Measurements from ENCODE around the gene LSG1.

LSG1 gene

GRCh38 chr3:194621947-194622346 lies 50.0 kb downstream of the LSG1 start:
- Histone ChIP-seq H3F3A (ENCODE audit: control insufficient read depth, insufficient read depth) (no peaks in the 10 kb centered on the region), H3K4me3 (ENCODE audit: low read length) (no peak overlapping the region), H3K27me3 (ENCODE audit: control insufficient read depth, low read length) (no peaks in the 10 kb centered on the region), H3K4me1 (ENCODE audit: control insufficient read depth, low read length) (no peaks in the 10 kb centered on the region), H4K20me1 (ENCODE audit: control insufficient read depth, insufficient read depth, low read depth, low read length) (no peaks in the 10 kb centered on the region), H3K4me2 (ENCODE audit: low read length) (no peak overlapping the region), H3K9me3 (ENCODE audit: control insufficient read depth, insufficient read depth, low read length) (no peaks in the 10 kb centered on the region), H3K27ac (ENCODE audit: low read depth, low read length) (no peak overlapping the region), H3K9me2 (replicated peaks; ENCODE audit: control insufficient read depth, low read length) (no peaks in the 10 kb centered on the region), H3K79me2 (ENCODE audit: control insufficient read depth, low read length) (no peaks in the 10 kb centered on the region), H3K36me3 (ENCODE audit: control insufficient read depth, low read length) (no peaks in the 10 kb centered on the region)
- no peak for TF ChIP-seq EZH2phosphoT487 (IDR thresholded peaks at IDR 0.05; ENCODE audit: borderline replicate concordance, low read length)
- TF ChIP-seq, protein P1, sequence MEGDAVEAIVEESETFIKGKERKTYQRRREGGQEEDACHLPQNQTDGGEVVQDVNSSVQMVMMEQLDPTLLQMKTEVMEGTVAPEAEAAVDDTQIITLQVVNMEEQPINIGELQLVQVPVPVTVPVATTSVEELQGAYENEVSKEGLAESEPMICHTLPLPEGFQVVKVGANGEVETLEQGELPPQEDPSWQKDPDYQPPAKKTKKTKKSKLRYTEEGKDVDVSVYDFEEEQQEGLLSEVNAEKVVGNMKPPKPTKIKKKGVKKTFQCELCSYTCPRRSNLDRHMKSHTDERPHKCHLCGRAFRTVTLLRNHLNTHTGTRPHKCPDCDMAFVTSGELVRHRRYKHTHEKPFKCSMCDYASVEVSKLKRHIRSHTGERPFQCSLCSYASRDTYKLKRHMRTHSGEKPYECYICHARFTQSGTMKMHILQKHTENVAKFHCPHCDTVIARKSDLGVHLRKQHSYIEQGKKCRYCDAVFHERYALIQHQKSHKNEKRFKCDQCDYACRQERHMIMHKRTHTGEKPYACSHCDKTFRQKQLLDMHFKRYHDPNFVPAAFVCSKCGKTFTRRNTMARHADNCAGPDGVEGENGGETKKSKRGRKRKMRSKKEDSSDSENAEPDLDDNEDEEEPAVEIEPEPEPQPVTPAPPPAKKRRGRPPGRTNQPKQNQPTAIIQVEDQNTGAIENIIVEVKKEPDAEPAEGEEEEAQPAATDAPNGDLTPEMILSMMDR (IDR thresholded peaks at IDR 0.05; ENCODE audit: low read depth, low read length, poor library complexity, severe bottlenecking) = no peak

- Histone ChIP-seq H3K36me3 (ENCODE audit: control insufficient read depth, low read length) (no peaks in the 10 kb centered on the region), H3K9me3 (ENCODE audit: control insufficient read depth, insufficient read depth, low read length) (no peaks in the 10 kb centered on the region), H3K27ac (ENCODE audit: low read depth, low read length) (no peak overlapping the region), H4K20me1 (ENCODE audit: control insufficient read depth, insufficient read depth, low read depth, low read length) (no peaks in the 10 kb centered on the region), H3K4me1 (ENCODE audit: control insufficient read depth, low read length) (no peaks in the 10 kb centered on the region), H3K27me3 (ENCODE audit: control insufficient read depth, low read length) (no peaks in the 10 kb centered on the region), H3K4me2 (ENCODE audit: low read length) (no peak overlapping the region), H3F3A (ENCODE audit: control insufficient read depth, insufficient read depth) (no peaks in the 10 kb centered on the region), H3K79me2 (ENCODE audit: control insufficient read depth, low read length) (no peaks in the 10 kb centered on the region), H3K4me3 (ENCODE audit: low read length) (no peak overlapping the region), H3K9me2 (replicated peaks; ENCODE audit: control insufficient read depth, low read length) (no peaks in the 10 kb centered on the region)
- TF ChIP-seq EZH2phosphoT487 (IDR thresholded peaks at IDR 0.05; ENCODE audit: borderline replicate concordance, low read length) = no peak
- TF ChIP-seq, protein P1 (IDR thresholded peaks at IDR 0.05; ENCODE audit: low read depth, low read length, poor library complexity, severe bottlenecking) = no peak
Measured at GRCh38 chr3:194620196-194620595, 51.8 kb downstream of the LSG1 start.

- Histone ChIP-seq H3K4me3 (ENCODE audit: low read length) (no peak overlapping the region), H3K9me3 (ENCODE audit: control insufficient read depth, insufficient read depth, low read length) (no peaks in the 10 kb centered on the region), H3K27ac (ENCODE audit: low read depth, low read length) (no peak overlapping the region), H3K4me1 (ENCODE audit: control insufficient read depth, low read length) (no peaks in the 10 kb centered on the region), H3K79me2 (ENCODE audit: control insufficient read depth, low read length) (no peaks in the 10 kb centered on the region), H4K20me1 (ENCODE audit: control insufficient read depth, insufficient read depth, low read depth, low read length) (no peaks in the 10 kb centered on the region), H3K4me2 (ENCODE audit: low read length) (no peak overlapping the region), H3F3A (ENCODE audit: control insufficient read depth, insufficient read depth) (no peaks in the 10 kb centered on the region), H3K9me2 (replicated peaks; ENCODE audit: control insufficient read depth, low read length) (no peaks in the 10 kb centered on the region), H3K27me3 (ENCODE audit: control insufficient read depth, low read length) (no peaks in the 10 kb centered on the region), H3K36me3 (ENCODE audit: control insufficient read depth, low read length) (no peaks in the 10 kb centered on the region)
- TF ChIP-seq, protein P1 (IDR thresholded peaks at IDR 0.05; ENCODE audit: low read depth, low read length, poor library complexity, severe bottlenecking) = no peak
- no peak for TF ChIP-seq EZH2phosphoT487 (IDR thresholded peaks at IDR 0.05; ENCODE audit: borderline replicate concordance, low read length)
Measured at GRCh38 chr3:194619741-194620140, 52.2 kb downstream of the LSG1 start.

Data from DOHH2 (cell line).